ENCODE data around the gene SNCA. TPM values are rescaled to one million over a fixed set of nuclear protein-coding genes. Genes with fewer than 3 reads are reported as not detected.

The SNCA gene
- total and polyA plus RNA-seq, 2 of the 8 experiments (the other 6 are each of a cell fraction or from before 2014, with no cell fraction given) = 8.5 to 16.8 TPM

DNA sequence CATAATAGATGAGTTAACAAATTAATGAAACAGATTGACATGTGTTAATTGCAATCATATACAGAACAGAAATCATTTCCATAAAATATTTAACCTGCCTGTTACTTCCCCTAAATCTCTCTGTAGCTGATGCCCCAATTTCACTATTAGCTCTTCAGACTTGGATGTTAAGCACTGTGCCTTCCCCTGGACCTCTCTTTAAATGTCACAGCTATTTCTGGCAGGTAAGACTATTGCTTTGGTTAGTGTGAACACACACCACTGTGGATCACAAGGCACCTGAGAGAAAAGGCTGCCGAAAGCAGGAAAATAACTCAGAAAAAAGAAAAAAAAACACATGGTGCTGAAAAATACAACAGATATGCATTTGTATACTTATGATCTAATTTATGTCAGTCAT, 91.3 kb downstream of the SNCA start:
- no peak for TF ChIP-seq NANOG (IDR thresholded peaks at IDR 0.05; ENCODE audit: insufficient read depth, low read depth, low read length, poor library complexity, severe bottlenecking)
- TF ChIP-seq SIN3A (conservative IDR thresholded peaks at IDR 0.05 in 1 of 2, IDR thresholded peaks at IDR 0.05 in 1 of 2; ENCODE audit: low read depth in 1 of 2, low read length in 2 of 2) = no peak
- TF ChIP-seq BRCA1 (IDR thresholded peaks at IDR 0.05; ENCODE audit: low read depth, low read length) = no peak
- no peak for TF ChIP-seq GTF2F1 (IDR thresholded peaks at IDR 0.05; ENCODE audit: borderline replicate concordance, low read depth, low read length)
- TF ChIP-seq POLR2AphosphoS5 (IDR thresholded peaks at IDR 0.05; ENCODE audit: low read depth, low read length) = no peak
- TF ChIP-seq CBX5 (IDR thresholded peaks at IDR 0.05; ENCODE audit: low read depth, low read length) = no peak
- no peak for TF ChIP-seq CHD1 (IDR thresholded peaks at IDR 0.05; ENCODE audit: low read depth, low read length)
- H2BK120ac ChIP-seq (replicated peaks; ENCODE audit: low read depth, low read length) = no peak overlapping the region
- peaks cover 1% of the 10 kb centered on the region; the same call in 1 of the 2 replicates for H3K23me2 ChIP-seq (ENCODE audit: low read depth, low read length)
- no peak overlapping the region for H2BK12ac ChIP-seq (ENCODE audit: low read depth, low read length)
- H3K23ac ChIP-seq (ENCODE audit: insufficient read length) = no peak overlapping the region
- FAIRE-seq (no peak), DNase-seq (ENCODE audit: low read depth in 1 of 2, low spot score in 2 of 2) (no peak)
- WGBS, 2 experiments (ENCODE audit: extremely low coverage in 1 of 2, insufficient coverage in 1 of 2, insufficient read length in 1 of 2, insufficient replicate concordance in 2 of 2, low coverage in 1 of 2, low lambda C conversion rate in 2 of 2, missing lambda C conversion rate in 1 of 2) = 87% methylated on average over 1 of the region's 1 CpG; no CpG with 5 or more reads in 1 of the 2 experiments
- H3K56ac ChIP-seq (replicated peaks; ENCODE audit: insufficient read length, low read depth, low read length) = no peak overlapping the region
- no peaks in the 10 kb centered on the region for H3K9me3 ChIP-seq (ENCODE audit: insufficient read depth in 2 of 2, low read depth in 1 of 2, low read length in 1 of 2)
- H3K18ac ChIP-seq (ENCODE audit: extremely low read depth, low read length) = no peak overlapping the region
- H2BK20ac ChIP-seq (ENCODE audit: low read length) = no peak overlapping the region
- H3K9ac ChIP-seq (replicated peaks in 1 of 4; ENCODE audit: extremely low read depth in 1 of 4, low read depth in 3 of 4, low read length in 3 of 4) = no peak overlapping the region
- no peak overlapping the region for H4K5ac ChIP-seq (ENCODE audit: insufficient read length, low read depth, low read length)
- no peak overlapping the region for H4K8ac ChIP-seq (ENCODE audit: extremely low read depth, insufficient read depth, low read length)
- H3K4me3 ChIP-seq (ENCODE audit: extremely low read depth in 1 of 4, insufficient read depth in 2 of 4, low read depth in 3 of 4, low read length in 4 of 4) = no peak overlapping the region
- no peaks in the 10 kb centered on the region for H3K36me3 ChIP-seq (ENCODE audit: control insufficient read depth in 2 of 4, insufficient read depth in 4 of 4, low read length in 3 of 4)
- no peak overlapping the region for H3K4me2 ChIP-seq (ENCODE audit: insufficient read depth in 1 of 2, low read depth in 2 of 2, low read length in 2 of 2)
- H2AFZ ChIP-seq (ENCODE audit: low read length) = no peak overlapping the region
- no peak overlapping the region for H3K14ac ChIP-seq (ENCODE audit: insufficient read length)
- no peaks in the 10 kb centered on the region for H3K79me1 ChIP-seq (ENCODE audit: low read depth, low read length)
- no peak overlapping the region for H4K91ac ChIP-seq (replicated peaks; ENCODE audit: insufficient read length, low read length)
- no peak overlapping the region for H3K4ac ChIP-seq (replicated peaks; ENCODE audit: insufficient read length, low read depth, low read length)
- CTCF ChIA-PET (ENCODE audit: partially characterized antibody) = interaction anchor here (0.6 to 1.0 kb wide), 3 partner anchors 13 to 72 kb away, joined by 3 read pairs; no protein-coding TSS in a partner anchor
- no peaks in the 10 kb centered on the region for H3K4me1 ChIP-seq (replicated peaks in 1 of 4; ENCODE audit: control insufficient read depth in 3 of 4, insufficient read depth in 4 of 4, low read length in 3 of 4)
- H2BK5ac ChIP-seq (ENCODE audit: low read depth, low read length) = no peak overlapping the region
- no peaks in the 10 kb centered on the region for H3K27me3 ChIP-seq (replicated peaks in 1 of 4; ENCODE audit: control insufficient read depth in 3 of 4, extremely low read depth in 1 of 4, insufficient read depth in 3 of 4, low read length in 3 of 4)
- H3K27ac ChIP-seq (ENCODE audit: low read depth, low read length) = no peak overlapping the region
- peaks cover 0 to 2% of the 10 kb centered on the region in 2 experiments for H4K20me1 ChIP-seq (replicated peaks in 1 of 2; ENCODE audit: control insufficient read depth in 1 of 2, insufficient read depth in 2 of 2, low read length in 2 of 2)
- H3K79me2 ChIP-seq (ENCODE audit: control insufficient read depth in 1 of 2, insufficient read depth in 2 of 2, low read length in 2 of 2) = no peaks in the 10 kb centered on the region
- H2AK5ac ChIP-seq (ENCODE audit: low read depth, low read length) = no peak overlapping the region
- H2BK15ac ChIP-seq (ENCODE audit: low read length) = no peak overlapping the region
- POLR2A ChIA-PET (ENCODE audit: partially characterized antibody) = no interaction called here
